HepG2 (cell line): ENCODE data around the gene CD300LF. TPM values are rescaled to one million over a fixed set of nuclear protein-coding genes. Genes with fewer than 3 reads are reported as not detected.

Experiments used
- ATAC-seq: fragments of 200-7000 bp; cut with Tn5 transposase; 3 replicates; pipeline ENCODE4 v1.9.1; 2020; ENCODE audit warnings: mild to moderate bottlenecking, moderate library complexity
- BruUV-seq: library from RNA; stranded (reverse); fragments of 400-500 nt; replicated peaks from 2 replicates; lab custom pipeline; 2021; lab: Mats Ljungman, UMichigan
- CTCF ChIA-PET: fragments of 300-600 bp; formaldehyde crosslinking; extraction: SDS; loops from one replicate; lab custom pipeline; 2021; ENCODE audit warnings: low total read pairs, inconsistent platforms, low intra/inter-chr PET ratio; lab: Yijun Ruan, JAX
- POLR2A ChIA-PET: fragments of 350-600 bp; sonication (Branson Sonifier 250); formaldehyde crosslinking; loops from one replicate; lab custom pipeline; 2020; ENCODE audit warnings: antibody characterized with exemption, inconsistent platforms; lab: Yijun Ruan, JAX
- DNase-seq: peaks from one replicate; pipeline ENCODE4 v3.0.0-alpha.2; 2015; ENCODE audit warnings: low spot score
- FAIRE-seq: peaks from 3 replicates; lab custom pipeline; 2011; peaks lifted over from hg19 to GRCh38; lab: Jason Lieb, UNC
- H2AFZ ChIP-seq: one replicate; pipeline ENCODE4 v1.6.1; 2011; ENCODE audit warnings: low read length, inconsistent platforms
- H3K27ac ChIP-seq: fragments of 300-600 bp; 3 replicates; pipeline ENCODE4 v1.8.0; 2011; ENCODE audit warnings: mixed run types, mild to moderate bottlenecking, mixed read lengths, low read length, inconsistent platforms; ENCODE audit not compliant: insufficient read depth; ENCODE audit errors: extremely low read length
- H3K27me3 ChIP-seq, 2 experiments: fragments of 200-600 bp in 1 of 2; 2 replicates in 1 of 2; 3 replicates in 1 of 2; pipeline versions ENCODE4 v1.6.0 to v1.8.0; 2011; ENCODE audit warnings: low read length in 2 of 2, mild to moderate bottlenecking in 2 of 2, moderate library complexity in 2 of 2, inconsistent platforms in 1 of 2; ENCODE audit not compliant: insufficient read depth in 2 of 2, control insufficient read depth in 1 of 2
- H3K36me3 ChIP-seq, 2 experiments: fragments of 200-600 bp in 1 of 2; replicated peaks in 1 of 2; 2 replicates in 1 of 2; 3 replicates in 1 of 2; pipeline versions ENCODE4 v1.5.1 to v1.8.0; 2011; ENCODE audit warnings: low read length in 2 of 2, inconsistent platforms in 1 of 2; ENCODE audit not compliant: insufficient read depth in 2 of 2, control insufficient read depth in 1 of 2
- H3K4me1 ChIP-seq: 2 replicates; pipeline ENCODE4 v1.5.1; 2012; ENCODE audit warnings: low read length, inconsistent platforms; ENCODE audit not compliant: insufficient read depth
- H3K4me2 ChIP-seq: 2 replicates; pipeline ENCODE4 v1.6.0; 2011; ENCODE audit warnings: low read depth, low read length, inconsistent platforms
- H3K4me3 ChIP-seq, 3 experiments: fragments of 200-600 bp in 1 of 3; sonication (generic), shearing (Covaris generic) in 1 of 3; replicated peaks in 1 of 3; 2 replicates each; pipeline ENCODE4 v1.5.1; 2011 to 2016; ENCODE audit warnings: low read length in 3 of 3, inconsistent platforms in 2 of 3, low read depth in 2 of 3, mild to moderate bottlenecking in 2 of 3, control low read depth in 1 of 3, mixed read lengths in 1 of 3; ENCODE audit not compliant: insufficient read depth in 1 of 3
- H3K79me2 ChIP-seq: one replicate; pipeline ENCODE4 v1.6.1; 2011; ENCODE audit warnings: low read length, inconsistent platforms; ENCODE audit not compliant: insufficient read depth
- H3K9ac ChIP-seq: 2 replicates; pipeline ENCODE4 v1.6.0; 2011; ENCODE audit warnings: mild to moderate bottlenecking, low read depth, low read length, inconsistent platforms; ENCODE audit not compliant: insufficient read depth
- H3K9me3 ChIP-seq: 2 replicates; pipeline ENCODE4 v1.5.1; 2012; ENCODE audit warnings: mild to moderate bottlenecking, low read length
- H4K20me1 ChIP-seq: 2 replicates; pipeline ENCODE4 v1.6.0; 2011; ENCODE audit warnings: inconsistent platforms, mild to moderate bottlenecking, low read length, moderate library complexity; ENCODE audit not compliant: insufficient read depth
- ELF4 ChIP-seq: sonication (generic); formaldehyde crosslinking; IDR thresholded peaks from 2 replicates; pipeline ENCODE4 v1.5.0; 2020; ENCODE audit warnings: missing genetic modification reagents, mild to moderate bottlenecking, moderate library complexity, borderline replicate concordance
- GLMP ChIP-seq: sonication (generic); formaldehyde crosslinking; IDR thresholded peaks from 2 replicates; pipeline ENCODE4 v1.9.0; 2021; ENCODE audit warnings: missing genetic modification reagents, mild to moderate bottlenecking, borderline replicate concordance
- ISL2 ChIP-seq: sonication (generic); formaldehyde crosslinking; IDR thresholded peaks from 2 replicates; pipeline ENCODE4 v1.5.0; 2020; ENCODE audit warnings: missing genetic modification reagents
- JUN ChIP-seq: sonication (generic); formaldehyde crosslinking; IDR thresholded peaks from 2 replicates; pipeline ENCODE4 v1.4.0; 2020; ENCODE audit warnings: mild to moderate bottlenecking, missing genetic modification reagents
- KLF15 ChIP-seq: sonication (generic); formaldehyde crosslinking; IDR thresholded peaks from 2 replicates; pipeline ENCODE4 v1.8.1; 2023; ENCODE audit warnings: borderline replicate concordance, mild to moderate bottlenecking, inconsistent platforms, missing genetic modification reagents, mixed read lengths
- NFATC3 ChIP-seq: sonication (generic); formaldehyde crosslinking; IDR thresholded peaks from 2 replicates; pipeline ENCODE4 v1.5.1; 2020; ENCODE audit warnings: mild to moderate bottlenecking, missing genetic modification reagents
- NFIB ChIP-seq: sonication (generic); formaldehyde crosslinking; IDR thresholded peaks from 2 replicates; pipeline ENCODE4 v1.9.0; 2021; ENCODE audit warnings: missing genetic modification reagents, mild to moderate bottlenecking, borderline replicate concordance
- SIX1 ChIP-seq: sonication (generic); formaldehyde crosslinking; IDR thresholded peaks from 2 replicates; pipeline ENCODE4 v1.4.0; 2020; ENCODE audit warnings: missing genetic modification reagents, borderline replicate concordance
- ZNF468 ChIP-seq: sonication (generic); formaldehyde crosslinking; IDR thresholded peaks from 2 replicates; pipeline ENCODE4 v1.8.0; 2022; ENCODE audit warnings: mild to moderate bottlenecking, moderate library complexity, missing genetic modification reagents
- ZNF775 ChIP-seq: sonication (generic); formaldehyde crosslinking; IDR thresholded peaks from 2 replicates; pipeline ENCODE4 v1.4.0; 2020; ENCODE audit warnings: missing genetic modification reagents, mild to moderate bottlenecking, moderate library complexity, borderline replicate concordance
- WGBS: methylation state at CpG from one replicate; pipeline ENCODE4 v1.1.6; 2017; ENCODE audit warnings: low lambda C conversion rate; 5-methylcytosine and 5-hydroxymethylcytosine counted together
- in situ Hi-C: cut with HindIII; loops from 2 replicates; pipeline ENCODE4 v1.10.0; 2017; ENCODE audit warnings: low pct_unique_long_range_greater_than_20kb; ENCODE audit not compliant: extremely low pct_ligation_motif_present
- intact Hi-C: fragments of 100-400 bp; cut with micrococcal nuclease; formaldehyde crosslinking; loops from one replicate; pipeline ENCODE4 v1.10.0; 2022; ENCODE audit not compliant: unreplicated experiment
- polyA plus RNA-seq, 8 experiments: library from polyadenylated mRNA; depleted of rRNA in 3 of 8; stranded (reverse) in 7 of 8; unstranded in 1 of 8; fragments of >200 nt; fragmentation: Illumina TruSeq in 4 of 8; extraction: Trizol in 4 of 8; gene quantifications; 2 replicates each; pipeline versions ENCODE4 v1.2.1 to v1.2.3, GENCODE V29; 2011 to 2016; ENCODE audit warnings: low read depth in 4 of 8, missing spikeins in 1 of 8, mixed read lengths in 1 of 8; ENCODE audit not compliant: insufficient read depth in 1 of 8
- total RNA-seq, 5 experiments: library from RNA; depleted of rRNA; stranded (reverse); fragments of >200 nt; fragmentation: Illumina TruSeq; extraction: Trizol; gene quantifications; 2 replicates each; pipeline ENCODE4 v1.2.3, GENCODE V29; 2016; ENCODE audit warnings: low read depth in 1 of 5

CD300LF gene
- total and polyA plus RNA-seq, 2 of the 13 experiments (the other 11 are each of a cell fraction or from before 2014, with no cell fraction given): not detected

GRCh38 chr17:74652020-74652419, 60.7 kb downstream of the CD300LF start (continued):
- no peak for TF ChIP-seq KLF15
- no peak for TF ChIP-seq ELF4 (CRISPR knock-in tag)
- TF ChIP-seq ZNF775 (CRISPR knock-in tag): no peak
- no peak for TF ChIP-seq NFIB (CRISPR knock-in tag)
- TF ChIP-seq NFATC3 (CRISPR knock-in tag): no peak
- TF ChIP-seq ZNF468: no peak
- TF ChIP-seq GLMP (CRISPR knock-in tag): no peak
- TF ChIP-seq SIX1 (CRISPR knock-in tag): no peak
- no peak for TF ChIP-seq JUN (CRISPR knock-in tag)

GRCh38 chr17:74649909-74650308, 62.8 kb downstream of the CD300LF start:
- BruUV-seq: no TSS peak
- intact Hi-C loops: loop anchor here (10.0 kb wide), 1 partner anchor 215 kb away; no protein-coding TSS in a partner anchor

More at GRCh38 chr17:74649909-74650308, 62.8 kb downstream of the CD300LF start:
- Histone ChIP-seq H3K4me3 (no peak overlapping the region), H3K79me2 (no peaks in the 10 kb centered on the region), H2AFZ (no peak overlapping the region), H3K4me2 (no peak overlapping the region), H3K4me1 (no peaks in the 10 kb centered on the region), H3K9me3 (no peaks in the 10 kb centered on the region), H3K9ac (no peak overlapping the region), H3K27me3 (peaks cover 8 to 52% of the 10 kb centered on the region in 2 experiments; a peak in 4 of 5 replicates), H3K36me3 (no peaks in the 10 kb centered on the region), H3K27ac (no peak overlapping the region), H4K20me1 (no peaks in the 10 kb centered on the region)
- no peak for FAIRE-seq
- no peak for TF ChIP-seq ISL2 (CRISPR knock-in tag)
- no peak for ATAC-seq
- no peak for DNase-seq
- ChIA-PET POLR2A (no interaction called here), CTCF (no interaction called here)
- 21% methylated on average over 6 of the region's 6 CpGs for WGBS
- in situ Hi-C loops: no loop called here
